Measurements from ENCODE around the gene ADAMTS20. TPM values are rescaled to one million over a fixed set of nuclear protein-coding genes. Genes with fewer than 3 reads are reported as not detected.

Gene ADAMTS20
- total RNA-seq, 1 experiment from 2014 or later, result 0.17 TPM

DNA sequence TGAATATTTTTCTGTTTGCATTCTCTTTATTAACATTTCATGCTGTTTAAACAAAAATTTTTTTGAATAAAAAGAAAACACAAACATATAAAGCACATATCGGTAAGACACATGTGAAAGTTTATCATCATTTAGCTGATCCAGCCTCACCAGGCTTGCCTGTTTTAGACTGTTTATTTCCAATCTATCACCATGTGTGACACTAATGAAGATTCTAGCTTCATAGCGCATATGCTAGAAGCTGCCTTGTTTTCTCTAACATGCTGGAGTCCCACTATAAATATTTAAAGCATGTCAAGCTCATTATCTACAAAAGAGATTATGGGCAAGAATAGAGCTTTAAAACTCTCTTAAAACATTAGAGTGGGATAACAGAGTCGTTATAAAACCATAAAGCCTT lies 25.4 kb upstream of the ADAMTS20 start:
- ChIA-PET CTCF (no interaction called here), POLR2A (ENCODE audit: low non-redundant PET) (no interaction called here)
- TF ChIP-seq EZH2 (IDR thresholded peaks at IDR 0.05; ENCODE audit: borderline replicate concordance, low read depth, low read length, poor library complexity, severe bottlenecking), result no peak
- TF ChIP-seq, protein P1, sequence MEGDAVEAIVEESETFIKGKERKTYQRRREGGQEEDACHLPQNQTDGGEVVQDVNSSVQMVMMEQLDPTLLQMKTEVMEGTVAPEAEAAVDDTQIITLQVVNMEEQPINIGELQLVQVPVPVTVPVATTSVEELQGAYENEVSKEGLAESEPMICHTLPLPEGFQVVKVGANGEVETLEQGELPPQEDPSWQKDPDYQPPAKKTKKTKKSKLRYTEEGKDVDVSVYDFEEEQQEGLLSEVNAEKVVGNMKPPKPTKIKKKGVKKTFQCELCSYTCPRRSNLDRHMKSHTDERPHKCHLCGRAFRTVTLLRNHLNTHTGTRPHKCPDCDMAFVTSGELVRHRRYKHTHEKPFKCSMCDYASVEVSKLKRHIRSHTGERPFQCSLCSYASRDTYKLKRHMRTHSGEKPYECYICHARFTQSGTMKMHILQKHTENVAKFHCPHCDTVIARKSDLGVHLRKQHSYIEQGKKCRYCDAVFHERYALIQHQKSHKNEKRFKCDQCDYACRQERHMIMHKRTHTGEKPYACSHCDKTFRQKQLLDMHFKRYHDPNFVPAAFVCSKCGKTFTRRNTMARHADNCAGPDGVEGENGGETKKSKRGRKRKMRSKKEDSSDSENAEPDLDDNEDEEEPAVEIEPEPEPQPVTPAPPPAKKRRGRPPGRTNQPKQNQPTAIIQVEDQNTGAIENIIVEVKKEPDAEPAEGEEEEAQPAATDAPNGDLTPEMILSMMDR (conservative IDR thresholded peaks at IDR 0.05; ENCODE audit: low read depth, low read length), result no peak
- Histone ChIP-seq H3K4me1 (ENCODE audit: insufficient read depth, low read length, poor library complexity, severe bottlenecking) (no peaks in the 10 kb centered on the region), H3K27ac (ENCODE audit: low read depth, low read length, poor library complexity, severe bottlenecking) (no peak overlapping the region), H3K36me3 (ENCODE audit: insufficient read depth, low read length, poor library complexity, severe bottlenecking) (no peaks in the 10 kb centered on the region), H3K27me3 (replicated peaks; ENCODE audit: insufficient read depth, low read depth, low read length, poor library complexity) (no peaks in the 10 kb centered on the region), H3K4me3 (ENCODE audit: low read depth, low read length, poor library complexity, severe bottlenecking) (no peak overlapping the region), H3K9me3 (ENCODE audit: low read depth, low read length, poor library complexity, severe bottlenecking) (no peaks in the 10 kb centered on the region)
- intact Hi-C loops (cut with micrococcal nuclease; ENCODE audit: unreplicated experiment), result no loop called here
- no peak for DNase-seq (ENCODE audit: low spot score)
- BruUV-seq (replicated peaks), result no TSS peak

- DNase-seq (ENCODE audit: low spot score), result no peak
- intact Hi-C loops (cut with micrococcal nuclease; ENCODE audit: unreplicated experiment), result no loop called here
- H3K27me3 ChIP-seq (replicated peaks; ENCODE audit: insufficient read depth, low read depth, low read length, poor library complexity), result no peaks in the 10 kb centered on the region
- TF ChIP-seq EZH2 (IDR thresholded peaks at IDR 0.05; ENCODE audit: borderline replicate concordance, low read depth, low read length, poor library complexity, severe bottlenecking), result no peak
- TF ChIP-seq, protein P1 (conservative IDR thresholded peaks at IDR 0.05; ENCODE audit: low read depth, low read length), result no peak
- H3K27ac ChIP-seq (ENCODE audit: low read depth, low read length, poor library complexity, severe bottlenecking), result no peak overlapping the region
- ChIA-PET CTCF (no interaction called here), POLR2A (ENCODE audit: low non-redundant PET) (no interaction called here)
- no peaks in the 10 kb centered on the region for H3K4me1 ChIP-seq (ENCODE audit: insufficient read depth, low read length, poor library complexity, severe bottlenecking)
- no peaks in the 10 kb centered on the region for H3K36me3 ChIP-seq (ENCODE audit: insufficient read depth, low read length, poor library complexity, severe bottlenecking)
- BruUV-seq (replicated peaks), result no TSS peak
- H3K9me3 ChIP-seq (ENCODE audit: low read depth, low read length, poor library complexity, severe bottlenecking), result no peaks in the 10 kb centered on the region
- H3K4me3 ChIP-seq (ENCODE audit: low read depth, low read length, poor library complexity, severe bottlenecking), result no peak overlapping the region
Observed at GRCh38 chr12:43576162-43576561, 24.2 kb upstream of the ADAMTS20 start.

- TF ChIP-seq EZH2 (IDR thresholded peaks at IDR 0.05; ENCODE audit: borderline replicate concordance, low read depth, low read length, poor library complexity, severe bottlenecking), result no peak
- TF ChIP-seq, protein P1 (conservative IDR thresholded peaks at IDR 0.05; ENCODE audit: low read depth, low read length), result no peak
- Histone ChIP-seq H3K4me3 (ENCODE audit: low read depth, low read length, poor library complexity, severe bottlenecking) (no peak overlapping the region), H3K36me3 (ENCODE audit: insufficient read depth, low read length, poor library complexity, severe bottlenecking) (no peaks in the 10 kb centered on the region), H3K27ac (ENCODE audit: low read depth, low read length, poor library complexity, severe bottlenecking) (no peak overlapping the region), H3K4me1 (ENCODE audit: insufficient read depth, low read length, poor library complexity, severe bottlenecking) (no peaks in the 10 kb centered on the region), H3K27me3 (replicated peaks; ENCODE audit: insufficient read depth, low read depth, low read length, poor library complexity) (no peaks in the 10 kb centered on the region), H3K9me3 (ENCODE audit: low read depth, low read length, poor library complexity, severe bottlenecking) (no peaks in the 10 kb centered on the region)
- DNase-seq (ENCODE audit: low spot score), result no peak
- no TSS peak for BruUV-seq (replicated peaks)
- intact Hi-C loops (cut with micrococcal nuclease; ENCODE audit: unreplicated experiment), result no loop called here
- ChIA-PET POLR2A (ENCODE audit: low non-redundant PET) (no interaction called here), CTCF (no interaction called here)
Observed at GRCh38 chr12:43571885-43572284, 19.9 kb upstream of the ADAMTS20 start.

All from A673 (cell line).